HEK293 (cell line): ENCODE measurements around the gene HEATR5A.

ENCODE experiments used
- CTCF ChIA-PET: fragments of 350-600 bp; formaldehyde crosslinking; extraction: SDS; loops from one replicate; lab custom pipeline; 2021; ENCODE audit warnings: antibody characterized with exemption; lab: Yijun Ruan, JAX
- POLR2A ChIA-PET: fragments of 300-600 bp; formaldehyde crosslinking; extraction: SDS; loops from one replicate; lab custom pipeline; 2020; ENCODE audit warnings: antibody characterized with exemption, inconsistent platforms; lab: Yijun Ruan, JAX
- H3K27ac ChIP-seq: fragments of 200-500 bp; sonication (Bioruptor generic); 2 replicates; pipeline ENCODE4 v1.5.1; 2014; ENCODE audit warnings: low read depth, low read length, control low read depth, inconsistent platforms; ENCODE audit errors: extremely low read depth
- H3K36me3 ChIP-seq, 2 experiments: fragments of 200-500 bp in 1 of 2; sonication (Bioruptor generic) in 1 of 2; 1 replicate in 1 of 2; 2 replicates in 1 of 2; pipeline ENCODE4 v1.5.1; 2014 to 2017; ENCODE audit warnings: inconsistent platforms in 2 of 2, low read length in 2 of 2; ENCODE audit not compliant: control insufficient read depth in 2 of 2, insufficient read depth in 1 of 2
- H3K4me1 ChIP-seq: fragments of 200-500 bp; sonication (Bioruptor generic); 2 replicates; pipeline ENCODE4 v1.5.1; 2014; ENCODE audit warnings: mild to moderate bottlenecking, low read length, inconsistent platforms; ENCODE audit not compliant: control insufficient read depth, insufficient read depth
- H3K4me3 ChIP-seq: 2 replicates; pipeline ENCODE4 v1.5.1; 2011; ENCODE audit warnings: low read depth, mild to moderate bottlenecking, control low read depth, low read length, moderate library complexity
- H3K9me3 ChIP-seq: fragments of 200-500 bp; sonication (Bioruptor generic); 2 replicates; pipeline ENCODE4 v1.5.1; 2014; ENCODE audit warnings: low read depth, low read length, inconsistent platforms; ENCODE audit not compliant: control insufficient read depth, insufficient read depth
- BCL11B ChIP-seq: fragments of 450-650 bp; formaldehyde crosslinking; IDR thresholded peaks from 2 replicates; pipeline ENCODE4 v1.5.1; 2016; ENCODE audit warnings: low read depth, missing biosample characterization, missing genetic modification characterization
- HOXD13 ChIP-seq: sonication (generic); formaldehyde crosslinking; IDR thresholded peaks from 2 replicates; pipeline ENCODE4 v1.8.0; 2022; ENCODE audit warnings: missing genetic modification reagents, borderline replicate concordance
- IKZF3 ChIP-seq: fragments of 450-650 bp; IDR thresholded peaks from 2 replicates; pipeline ENCODE4 v1.5.0; 2018; ENCODE audit warnings: missing biosample characterization, mild to moderate bottlenecking, missing genetic modification characterization, moderate library complexity
- SCRT2 ChIP-seq: fragments of 450-650 bp; formaldehyde crosslinking; IDR thresholded peaks from 2 replicates; pipeline ENCODE4 v1.5.1; 2016; ENCODE audit warnings: missing biosample characterization, missing genetic modification characterization
- ZBTB44 ChIP-seq: fragments of 450-650 bp; IDR thresholded peaks from 2 replicates; pipeline ENCODE4 v1.5.1; 2018; ENCODE audit warnings: missing biosample characterization, mild to moderate bottlenecking, missing genetic modification characterization
- ZBTB48 ChIP-seq: fragments of 450-650 bp; formaldehyde crosslinking; IDR thresholded peaks from 2 replicates; pipeline ENCODE4 v1.5.1; 2016; ENCODE audit warnings: missing biosample characterization, missing genetic modification characterization
- ZNF121 ChIP-seq: fragments of 450-650 bp; formaldehyde crosslinking; IDR thresholded peaks from 2 replicates; pipeline ENCODE4 v1.5.1; 2016; ENCODE audit warnings: missing biosample characterization, missing genetic modification characterization
- ZNF169 ChIP-seq: fragments of 450-650 bp; formaldehyde crosslinking; IDR thresholded peaks from 2 replicates; pipeline ENCODE4 v1.5.1; 2016; ENCODE audit warnings: missing biosample characterization, missing genetic modification characterization
- ZNF221 ChIP-seq: fragments of 450-650 bp; formaldehyde crosslinking; IDR thresholded peaks from 2 replicates; pipeline ENCODE4 v1.5.1; 2017; ENCODE audit warnings: missing biosample characterization, missing genetic modification characterization, borderline replicate concordance
- ZNF248 ChIP-seq: fragments of 450-650 bp; formaldehyde crosslinking; IDR thresholded peaks from 2 replicates; pipeline ENCODE4 v1.5.1; 2017; ENCODE audit warnings: missing biosample characterization, missing genetic modification characterization
- ZNF26 ChIP-seq: fragments of 450-650 bp; formaldehyde crosslinking; IDR thresholded peaks from 2 replicates; pipeline ENCODE4 v1.5.1; 2016; ENCODE audit warnings: missing biosample characterization, missing genetic modification characterization
- ZNF311 ChIP-seq: fragments of 450-650 bp; formaldehyde crosslinking; IDR thresholded peaks from 2 replicates; pipeline ENCODE4 v1.5.1; 2017; ENCODE audit warnings: missing biosample characterization, missing genetic modification characterization, borderline replicate concordance
- ZNF433 ChIP-seq: fragments of 450-650 bp; formaldehyde crosslinking; IDR thresholded peaks from 2 replicates; pipeline ENCODE4 v1.5.1; 2016; ENCODE audit warnings: missing biosample characterization, missing genetic modification characterization, low read depth
- ZNF530 ChIP-seq: fragments of 450-650 bp; formaldehyde crosslinking; IDR thresholded peaks from 2 replicates; pipeline ENCODE4 v1.5.1; 2016; ENCODE audit warnings: low read depth, missing biosample characterization, missing genetic modification characterization
- ZNF560 ChIP-seq: fragments of 450-650 bp; formaldehyde crosslinking; IDR thresholded peaks from 2 replicates; pipeline ENCODE4 v1.5.1; 2017; ENCODE audit warnings: missing biosample characterization, missing genetic modification characterization, borderline replicate concordance
- ZNF600 ChIP-seq: fragments of 450-650 bp; formaldehyde crosslinking; IDR thresholded peaks from 2 replicates; pipeline ENCODE4 v1.5.1; 2016; ENCODE audit warnings: missing biosample characterization, missing genetic modification characterization
- ZNF76 ChIP-seq: fragments of 450-650 bp; formaldehyde crosslinking; IDR thresholded peaks from 2 replicates; pipeline ENCODE4; 2016; ENCODE audit warnings: low read depth, missing biosample characterization, missing genetic modification characterization, borderline replicate concordance
- ZNF791 ChIP-seq: fragments of 450-650 bp; formaldehyde crosslinking; IDR thresholded peaks from 2 replicates; pipeline ENCODE4 v1.5.1; 2016; ENCODE audit warnings: missing biosample characterization, missing genetic modification characterization
- ZNF843 ChIP-seq: fragments of 450-650 bp; formaldehyde crosslinking; IDR thresholded peaks from 2 replicates; pipeline ENCODE4 v1.5.1; 2016; ENCODE audit warnings: missing biosample characterization, missing genetic modification characterization
- TF ChIP-seq, protein P1 (sequence below): fragments of 450-650 bp; formaldehyde crosslinking; IDR thresholded peaks from 2 replicates; pipeline ENCODE4 v1.5.1; 2016; ENCODE audit warnings: missing biosample characterization, missing genetic modification characterization

Gene HEATR5A

DNA sequence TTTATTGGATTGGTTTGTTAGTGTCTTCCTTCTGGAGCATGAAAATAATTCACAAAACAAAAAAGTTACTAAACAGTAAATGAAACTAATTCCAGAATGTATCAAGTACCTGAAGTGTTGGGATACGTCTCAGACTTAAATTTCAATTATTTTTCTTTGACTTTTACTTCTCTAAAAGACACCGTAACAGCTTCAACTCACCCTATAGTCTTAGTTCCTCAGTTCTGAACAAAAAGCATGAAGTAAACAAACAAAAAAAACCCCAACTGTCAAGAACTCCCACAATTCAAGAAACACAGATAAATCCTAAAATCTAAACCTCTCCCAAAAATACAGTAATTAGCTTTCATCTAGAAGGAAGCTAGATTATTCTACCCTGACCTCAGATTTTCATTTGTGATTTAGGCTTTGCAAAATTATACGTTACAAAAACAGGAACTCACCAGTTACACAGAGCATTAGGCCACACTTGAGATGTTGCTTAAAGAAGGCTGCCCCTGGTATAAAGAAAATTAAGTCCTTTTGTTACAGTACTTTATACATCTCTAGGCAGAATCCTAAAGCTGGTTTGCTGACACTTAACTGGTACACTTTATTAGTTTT lies 10.2 kb downstream of the HEATR5A start:
- no peak overlapping the region for H3K27ac ChIP-seq
- peaks cover 16% of the 10 kb centered on the region for H3K4me1 ChIP-seq
- ChIA-PET CTCF (no interaction called here), POLR2A (no interaction called here)
- no peaks in the 10 kb centered on the region; a peak in 1 of 3 replicates for H3K36me3 ChIP-seq
- no peaks in the 10 kb centered on the region for H3K9me3 ChIP-seq
- H3K4me3 ChIP-seq = no peak overlapping the region
- TF ChIP-seq SCRT2 (tag by site-specific recombination) = no peak
- no peak for TF ChIP-seq ZNF530
- TF ChIP-seq ZBTB48 (tag by site-specific recombination) = no peak
- TF ChIP-seq, all 188 proteins: peak for 0

- Histone ChIP-seq H3K4me3 (no peak overlapping the region), H3K27ac (no peak overlapping the region), H3K4me1 (peaks cover 16% of the 10 kb centered on the region), H3K9me3 (no peaks in the 10 kb centered on the region), H3K36me3 (no peaks in the 10 kb centered on the region; a peak in 1 of 3 replicates)
- ChIA-PET CTCF (interaction anchor here (0.7 kb wide), 1 partner anchor 42 kb away, joined by 3 read pairs; no protein-coding TSS in a partner anchor), POLR2A (no interaction called here)
- TF ChIP-seq, protein P1, sequence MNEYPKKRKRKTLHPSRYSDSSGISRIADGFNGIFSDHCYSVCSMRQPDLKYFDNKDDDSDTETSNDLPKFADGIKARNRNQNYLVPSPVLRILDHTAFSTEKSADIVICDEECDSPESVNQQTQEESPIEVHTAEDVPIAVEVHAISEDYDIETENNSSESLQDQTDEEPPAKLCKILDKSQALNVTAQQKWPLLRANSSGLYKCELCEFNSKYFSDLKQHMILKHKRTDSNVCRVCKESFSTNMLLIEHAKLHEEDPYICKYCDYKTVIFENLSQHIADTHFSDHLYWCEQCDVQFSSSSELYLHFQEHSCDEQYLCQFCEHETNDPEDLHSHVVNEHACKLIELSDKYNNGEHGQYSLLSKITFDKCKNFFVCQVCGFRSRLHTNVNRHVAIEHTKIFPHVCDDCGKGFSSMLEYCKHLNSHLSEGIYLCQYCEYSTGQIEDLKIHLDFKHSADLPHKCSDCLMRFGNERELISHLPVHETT (tag by site-specific recombination) = no peak
- TF ChIP-seq ZNF311 (tag by site-specific recombination) (no peak), ZNF530 (no peak), ZBTB44 (tag by site-specific recombination) (no peak), ZNF248 (tag by site-specific recombination) (no peak), BCL11B (tag by site-specific recombination) (no peak)
These were observed 11.9 kb downstream of the HEATR5A start for GRCh38 chr14:31408421-31408820.

- TF ChIP-seq ZNF121 (tag by site-specific recombination) = no peak
- Histone ChIP-seq H3K4me1 (peaks cover 10% of the 10 kb centered on the region), H3K4me3 (no peak overlapping the region), H3K9me3 (no peaks in the 10 kb centered on the region), H3K27ac (no peak overlapping the region), H3K36me3 (peaks cover 3 to 12% of the 10 kb centered on the region in 2 experiments; a peak in 2 of 3 replicates)
- CTCF ChIA-PET = no interaction called here
- POLR2A ChIA-PET = interaction anchor here (2.5 kb wide), 1 partner anchor 14 kb away, joined by 15 read pairs; the partner anchor contains the start of gene HEATR5A
These were observed 14.6 kb downstream of the HEATR5A start for GRCh38 chr14:31405599-31406232.

DNA sequence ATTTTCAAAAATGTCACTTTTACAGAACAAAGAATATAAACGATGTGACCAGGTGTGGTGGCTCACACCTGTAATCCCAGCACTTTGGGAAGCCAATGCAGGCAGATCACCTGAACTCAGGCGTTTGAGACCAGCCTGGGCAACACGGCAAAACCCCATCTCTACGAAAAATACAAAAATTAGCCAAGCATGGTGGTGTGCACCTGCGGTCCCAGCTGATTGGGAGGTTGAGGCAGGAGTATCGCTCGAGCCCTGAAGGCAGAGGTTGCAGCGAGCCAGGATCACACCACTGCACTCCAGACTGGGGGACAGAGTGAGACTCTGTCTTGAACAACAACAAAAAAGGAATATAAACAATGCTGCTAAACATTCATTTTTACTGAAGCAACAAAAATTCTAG lies 15.2 kb downstream of the HEATR5A start:
- CTCF ChIA-PET = no interaction called here
- Histone ChIP-seq H3K27ac (no peak overlapping the region), H3K4me3 (no peak overlapping the region), H3K36me3 (peaks cover 4 to 14% of the 10 kb centered on the region in 2 experiments; a peak in 2 of 3 replicates), H3K9me3 (no peaks in the 10 kb centered on the region), H3K4me1 (peaks cover 10% of the 10 kb centered on the region)
- POLR2A ChIA-PET = interaction anchor here (2.5 kb wide), 1 partner anchor 15 kb away, joined by 15 read pairs; the partner anchor contains the start of gene HEATR5A
- TF ChIP-seq ZNF433 (tag by site-specific recombination) (no peak), ZNF791 (no peak), ZNF600 (no peak), ZNF843 (tag by site-specific recombination) (no peak), ZNF560 (tag by site-specific recombination) (no peak), IKZF3 (tag by site-specific recombination) (no peak), ZBTB48 (tag by site-specific recombination) (no peak), ZNF169 (no peak), HOXD13 (CRISPR knock-in tag) (no peak), ZNF26 (no peak), ZNF76 (tag by site-specific recombination) (no peak), ZNF221 (tag by site-specific recombination) (no peak)
